HK-2 (cell line): ENCODE data around the gene TKFC.
"Not testable (repeated sequence)": the region's sequence is repeated elsewhere in the genome, so short reads cannot be mapped to it uniquely, and the experiment has no call there.

Source experiments
- DNase-seq: peaks from one replicate; pipeline ENCODE4 v3.0.0-alpha.2; 2018; ENCODE audit not compliant: unreplicated experiment

TKFC gene

GRCh38 chr11:61368646-61369045 is 35.6 kb downstream of the TKFC start:
- no peak for DNase-seq

- DNase-seq, result no peak
These were observed 36.6 kb downstream of the TKFC start for GRCh38 chr11:61369372-61370348.

- DNase-seq, result no peak
These were observed 37.4 kb downstream of the TKFC start for GRCh38 chr11:61370349-61371005.

- no peak for DNase-seq
These were observed 39.8 kb downstream of the TKFC start for GRCh38 chr11:61372659-61373420.

GRCh38 chr11:61375761-61376108 is 42.7 kb downstream of the TKFC start:
- no peak for DNase-seq

- no peak for DNase-seq
These were observed 44.6 kb downstream of the TKFC start for GRCh38 chr11:61377461-61378160.

GRCh38 chr11:61378713-61379313 is 45.8 kb downstream of the TKFC start:
- DNase-seq, result no peak

- no peak for DNase-seq
These were observed 47.9 kb downstream of the TKFC start for GRCh38 chr11:61380884-61381283.

GRCh38 chr11:61383859-61384258 is 50.8 kb downstream of the TKFC start:
- not testable (repeated sequence) for DNase-seq

GRCh38 chr11:61384271-61385242 is 51.5 kb downstream of the TKFC start:
- no peak for DNase-seq

GRCh38 chr11:61390161-61390560 is 57.1 kb downstream of the TKFC start:
- DNase-seq, result no peak

- no peak for DNase-seq
These were observed 60.1 kb downstream of the TKFC start for GRCh38 chr11:61392981-61393595.
